COLO829 (cell line): Measurements from ENCODE around the gene NAE1.

Source experiments
- DNase-seq: peaks from one replicate; pipeline ENCODE4 v3.0.0; 2012; ENCODE audit warnings: low spot score

NAE1 gene

DNA sequence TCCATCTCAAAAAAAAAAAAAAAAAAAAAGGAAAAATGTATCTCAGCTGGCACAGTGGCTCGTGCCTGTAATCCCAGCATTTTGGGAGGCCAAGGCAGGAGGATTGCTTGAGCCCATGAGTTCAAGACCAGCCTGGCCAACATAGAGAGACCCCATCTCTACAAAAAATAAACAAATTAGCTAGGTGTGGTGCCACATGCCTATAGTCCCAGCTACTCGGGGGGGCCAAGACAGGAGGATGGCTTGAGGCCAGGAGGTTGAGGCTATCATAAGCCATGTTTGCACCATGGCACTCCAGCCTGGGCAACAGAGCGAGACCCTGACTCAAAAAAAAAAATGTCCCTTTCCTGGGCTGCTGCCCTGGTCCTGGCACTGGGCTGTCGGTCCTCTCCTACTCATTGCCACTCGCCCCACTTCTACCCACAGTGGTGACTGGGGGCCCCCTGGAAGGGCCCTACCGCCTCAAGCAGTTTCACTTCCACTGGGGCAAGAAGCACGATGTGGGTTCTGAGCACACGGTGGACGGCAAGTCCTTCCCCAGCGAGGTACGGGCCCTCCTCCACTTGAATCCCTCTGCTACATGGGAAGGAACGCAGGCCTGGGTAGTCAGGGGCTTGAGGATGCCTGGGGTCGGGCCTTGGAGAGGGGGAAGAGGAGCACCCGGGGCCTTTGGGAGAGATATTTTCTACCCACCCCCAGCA lies 19.5 kb upstream of the NAE1 start:
- no peak for DNase-seq

GRCh38 chr16:66849549-66849948 lies 18.8 kb upstream of the NAE1 start:
- DNase-seq: no peak

DNA sequence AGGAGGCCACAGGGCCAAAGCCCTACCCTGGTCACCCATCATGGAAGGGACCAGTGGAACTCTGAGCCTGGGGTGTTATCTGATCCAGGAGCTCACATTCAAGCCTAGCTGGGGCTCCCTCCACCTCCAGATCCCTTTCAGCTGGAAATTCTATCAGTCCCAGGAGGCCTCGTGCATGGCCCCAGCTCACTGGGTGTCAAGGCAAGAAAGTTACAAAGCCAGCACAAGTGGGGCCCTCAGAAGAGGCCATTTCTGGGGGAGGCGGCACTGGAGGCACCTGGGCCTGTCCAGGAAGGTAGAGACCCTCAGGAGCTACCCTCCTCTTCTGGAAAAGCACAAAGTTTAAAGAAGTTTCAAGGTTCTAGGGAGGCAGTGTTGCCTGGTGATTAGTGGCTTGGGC lies 18.2 kb upstream of the NAE1 start:
- DNase-seq: no peak

- no peak for DNase-seq
Observed at GRCh38 chr16:66848172-66848571, 17.4 kb upstream of the NAE1 start.

- no peak for DNase-seq
Observed at GRCh38 chr16:66847533-66848067, 16.8 kb upstream of the NAE1 start.

- no peak for DNase-seq
Observed at GRCh38 chr16:66846831-66847230, 16.1 kb upstream of the NAE1 start.

DNA sequence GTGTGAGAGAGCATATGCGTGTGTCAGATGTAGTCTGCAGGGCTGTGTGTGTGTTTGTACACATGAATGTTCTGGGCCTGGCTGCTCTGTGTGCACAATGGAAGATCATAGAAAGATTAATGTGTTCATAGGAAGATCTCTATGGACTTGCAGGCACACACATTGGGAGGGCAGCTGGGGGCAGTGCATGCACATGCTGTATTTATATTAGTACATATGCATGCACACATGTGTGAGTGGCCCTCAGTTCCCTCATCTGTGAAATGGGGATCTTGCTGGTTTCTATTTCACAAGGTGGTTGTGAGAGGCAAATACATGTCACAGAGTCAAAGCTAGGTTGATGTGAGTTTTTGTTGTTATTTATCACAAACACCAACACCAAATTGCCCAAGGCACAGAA lies 15.5 kb upstream of the NAE1 start:
- DNase-seq: no peak

- no peak for DNase-seq
Observed at GRCh38 chr16:66845791-66846221, 15.0 kb upstream of the NAE1 start.

DNA sequence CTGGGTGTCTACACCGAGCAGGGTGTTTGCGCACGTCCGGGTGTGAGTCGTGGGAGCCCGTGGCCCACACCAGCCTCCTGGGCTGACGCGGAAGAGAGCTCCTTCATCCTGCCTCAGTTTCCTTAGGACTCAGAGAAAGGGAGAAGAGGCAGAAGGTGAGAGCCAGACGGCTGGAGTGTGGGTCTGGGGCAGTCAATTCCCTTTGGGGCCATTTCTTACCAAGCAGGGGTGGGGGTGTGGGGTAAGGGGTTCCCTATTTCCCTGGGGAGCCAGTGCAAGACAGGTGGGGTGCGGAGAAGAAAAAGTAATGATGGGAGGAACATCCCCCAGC lies 14.3 kb upstream of the NAE1 start:
- DNase-seq: no peak

DNA sequence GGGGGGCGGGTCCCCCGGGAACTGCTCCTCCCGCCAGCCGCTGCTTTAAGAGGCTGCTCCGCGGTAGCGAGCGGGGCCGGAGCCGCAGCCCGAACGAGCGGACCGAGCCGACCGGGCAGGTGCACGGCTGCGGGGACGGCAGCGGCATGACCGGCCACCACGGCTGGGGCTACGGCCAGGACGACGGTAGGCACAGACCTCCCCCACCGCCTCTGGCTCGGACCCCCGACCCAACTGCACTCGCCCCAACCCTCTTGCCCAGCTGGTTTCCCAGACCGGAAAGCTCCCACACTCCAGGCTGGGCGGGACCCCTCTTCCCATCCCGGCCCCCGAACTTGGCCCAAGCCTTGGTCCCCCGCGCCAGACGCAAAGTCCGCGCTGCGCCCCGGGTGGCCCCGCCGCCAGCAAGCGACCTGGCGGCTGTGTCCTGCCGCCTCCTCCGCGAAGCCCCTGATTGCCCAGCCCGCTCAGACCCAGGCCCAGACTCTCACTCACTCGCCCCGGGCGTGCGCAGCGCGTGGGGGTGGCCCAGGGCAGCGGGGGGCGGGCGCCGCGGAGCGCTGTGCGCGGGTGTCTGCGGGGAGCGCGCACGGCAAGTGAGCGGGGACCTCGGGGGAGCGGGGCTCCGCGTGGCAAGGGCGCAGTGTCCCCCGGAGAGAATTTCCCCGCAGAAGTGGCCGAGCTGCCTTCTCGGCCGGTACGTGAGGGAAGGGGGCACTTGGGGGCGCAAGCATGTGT lies 13.7 kb upstream of the NAE1 start, which contains the start of gene CA7:
CA7 (plus strand) TSS at position 73 of the 738 bp plus-strand sequence; CDS start at position 147, 74 bp downstream.
- DNase-seq: no peak

DNA sequence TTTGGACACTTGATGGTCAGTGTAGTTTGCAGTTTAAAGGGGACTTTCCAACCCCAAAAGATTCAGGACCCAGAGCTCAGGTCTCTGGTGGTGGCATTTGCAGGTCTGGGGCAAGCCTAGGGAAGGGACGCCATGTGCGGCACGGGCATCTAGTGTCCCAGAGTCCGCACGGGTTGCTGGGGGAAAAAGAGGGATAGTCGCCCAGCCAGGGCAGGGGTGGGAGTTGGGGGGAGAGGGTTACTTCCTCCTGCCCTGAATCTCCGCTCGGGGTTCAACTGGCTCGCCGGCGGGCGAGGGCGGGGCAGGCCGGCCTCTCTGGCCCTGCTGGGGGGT lies 13.2 kb upstream of the NAE1 start:
- DNase-seq: no peak

- no peak for DNase-seq
Observed at GRCh38 chr16:66843191-66843590, 12.4 kb upstream of the NAE1 start.

DNA sequence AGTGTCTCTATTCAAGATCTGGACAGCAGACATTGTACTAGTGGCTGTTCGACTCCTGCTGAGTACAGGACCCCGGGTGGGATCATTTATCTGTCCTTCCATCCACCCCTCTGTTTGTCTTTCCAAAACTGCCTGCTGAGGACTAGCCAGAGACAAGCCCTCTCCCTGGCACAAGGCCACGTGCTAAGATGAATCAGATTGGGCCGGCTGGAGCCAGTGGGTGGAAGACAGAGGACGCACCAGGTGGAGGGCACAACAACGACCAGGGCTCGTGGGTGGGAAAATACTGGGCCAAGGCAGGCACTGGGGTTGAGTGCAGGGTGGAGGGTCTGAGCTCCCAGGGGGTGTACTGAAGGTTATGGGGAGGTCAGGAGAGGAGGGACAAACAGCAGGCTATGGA lies 12.0 kb upstream of the NAE1 start:
- DNase-seq: no peak

DNA sequence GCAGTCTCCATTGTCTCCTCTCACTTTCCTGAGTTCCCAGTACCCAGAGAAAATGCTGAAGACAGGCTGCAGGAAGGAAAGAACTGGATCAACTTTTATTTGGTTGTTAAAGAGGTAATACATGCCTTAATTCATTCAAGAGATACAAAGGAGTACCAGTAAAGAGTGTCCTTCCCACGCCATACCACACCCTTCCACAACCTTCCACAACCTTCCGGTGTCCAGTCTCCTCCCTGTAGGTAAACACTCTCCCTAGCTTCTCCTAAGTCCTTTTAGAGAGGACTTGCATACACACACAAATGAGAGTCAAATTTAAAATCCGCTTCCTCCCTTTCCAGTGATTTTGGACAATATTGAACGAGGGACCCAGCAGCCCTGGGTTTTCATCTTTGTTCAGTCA lies 10.6 kb upstream of the NAE1 start:
- DNase-seq: no peak

DNA sequence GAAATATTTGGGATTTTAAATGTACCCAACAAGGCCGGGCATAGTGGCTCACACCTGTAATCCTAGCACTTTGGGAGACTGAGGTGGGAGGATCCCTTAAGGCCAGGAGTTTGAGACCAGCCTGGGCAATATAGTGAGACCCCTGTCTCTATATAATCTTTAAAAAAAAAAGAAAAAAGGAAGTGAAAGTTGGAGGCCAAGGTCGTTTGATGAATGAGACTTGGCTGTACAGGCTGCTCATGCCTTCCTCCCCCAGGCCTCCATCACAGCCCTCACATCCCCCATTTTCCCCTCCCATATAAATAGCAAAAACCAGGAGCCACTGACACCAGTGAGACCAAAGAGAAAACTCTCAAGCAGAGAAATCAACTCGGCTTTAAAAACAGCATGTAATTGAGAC lies 10.1 kb upstream of the NAE1 start:
- DNase-seq: no peak

- no peak for DNase-seq
Observed at GRCh38 chr16:66834746-66835145, 4.0 kb upstream of the NAE1 start.

GRCh38 chr16:66832661-66833305 lies 2.0 kb upstream of the NAE1 start:
- DNase-seq: no peak

DNA sequence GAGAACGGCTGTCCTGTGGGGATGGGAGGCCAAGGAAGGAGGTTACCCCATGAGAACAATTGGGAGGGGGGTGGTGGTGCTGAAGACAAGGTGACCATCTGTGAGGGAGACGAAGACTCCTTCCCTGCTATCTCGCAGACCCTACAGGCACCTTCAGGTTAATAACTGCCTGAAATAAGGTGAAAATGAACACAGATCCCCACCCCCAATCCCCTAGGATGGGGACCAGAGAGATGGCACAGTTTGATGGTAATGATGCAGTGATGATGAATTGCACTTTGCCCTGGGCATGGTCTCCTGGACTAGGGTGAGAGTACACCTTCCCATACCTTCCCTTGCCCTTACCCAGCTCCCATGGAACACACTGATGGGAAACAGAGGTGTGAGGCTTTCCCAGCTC lies 1.4 kb upstream of the NAE1 start:
- no peak for DNase-seq

DNA sequence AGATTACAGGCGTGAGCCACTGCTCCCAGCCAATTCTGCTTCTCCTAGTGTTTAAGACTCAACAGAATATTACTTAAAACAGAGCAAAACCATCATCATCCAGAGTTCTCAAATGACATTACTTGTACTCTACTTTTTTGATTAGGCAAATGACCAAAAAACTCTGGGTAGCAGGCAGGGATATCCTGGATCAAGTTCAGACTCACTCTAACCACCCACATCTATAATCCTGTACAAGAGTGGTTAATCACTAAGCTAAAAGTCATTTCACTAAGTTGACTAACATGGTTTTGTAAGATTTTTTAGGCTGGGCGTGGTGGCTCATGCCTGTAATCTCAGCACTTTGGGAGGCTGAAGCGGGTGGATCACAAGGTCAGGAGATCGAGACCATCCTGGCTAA lies 6.8 kb downstream of the NAE1 start:
- no peak for DNase-seq

DNA sequence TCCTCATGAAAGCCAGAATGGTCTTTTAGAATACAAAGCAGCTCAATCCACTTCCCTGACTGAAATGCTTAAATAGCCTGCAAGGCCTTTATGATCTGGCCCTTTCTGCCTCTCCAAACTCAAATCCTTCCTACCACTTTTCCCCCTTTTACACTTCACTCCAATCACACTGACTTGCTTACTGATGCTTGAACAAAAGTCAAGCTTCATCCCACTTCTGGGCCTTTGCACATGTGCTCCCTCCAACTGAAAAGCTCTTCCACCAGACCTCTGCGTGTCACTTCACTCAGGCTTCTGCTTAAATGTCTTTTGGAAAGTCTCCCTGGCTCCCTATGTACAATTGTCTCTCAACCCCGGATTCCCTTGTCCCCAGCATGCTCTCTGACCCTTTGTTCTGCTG lies 16.0 kb downstream of the NAE1 start:
- DNase-seq: no peak

DNA sequence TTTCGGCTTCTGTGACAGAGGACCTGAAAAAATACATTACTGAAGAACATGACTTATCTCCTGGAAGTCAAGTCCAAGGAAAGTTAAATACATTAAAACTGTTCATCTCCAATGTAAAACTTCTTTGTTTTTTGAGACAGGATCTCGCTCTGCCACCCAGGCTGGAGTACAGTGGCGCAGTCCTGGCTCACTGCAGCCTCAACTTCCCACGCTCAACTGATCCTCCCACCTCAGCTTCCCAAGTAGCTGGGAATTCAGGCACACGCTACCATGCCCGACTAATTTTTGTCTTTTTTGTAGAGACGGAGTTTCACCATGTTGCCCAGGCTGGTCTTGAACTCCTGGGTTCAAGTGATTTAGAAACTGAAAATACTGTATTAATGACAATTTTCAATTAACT lies 19.7 kb downstream of the NAE1 start:
- no peak for DNase-seq

GRCh38 chr16:66810391-66810790 lies 20.4 kb downstream of the NAE1 start:
- no peak for DNase-seq

DNA sequence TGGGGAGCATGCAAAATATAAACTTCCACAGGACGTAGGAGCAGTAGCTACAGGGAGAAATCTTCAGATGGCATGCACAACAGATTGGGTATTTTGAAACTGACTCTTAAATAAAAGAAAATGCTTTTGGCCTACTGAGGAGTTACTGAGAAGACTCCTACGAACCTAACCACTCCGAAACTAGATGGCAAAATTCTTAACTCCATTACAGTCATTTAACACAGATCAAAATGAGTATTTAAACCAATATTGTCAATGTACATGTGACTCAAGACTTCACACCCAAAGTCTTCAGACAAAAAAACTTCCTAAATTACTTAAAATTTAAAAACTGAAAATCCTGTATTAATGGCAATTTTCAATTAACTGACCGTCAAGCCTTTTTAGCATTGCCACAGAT lies 21.0 kb downstream of the NAE1 start:
- no peak for DNase-seq
